DMS153 treated with DMSO at 0.1 percent for 48 hours (cell line): Measurements from ENCODE around the gene OBP2A.
"Not testable (repeated sequence)": the region's sequence is repeated elsewhere in the genome, so short reads cannot be mapped to it uniquely, and the experiment has no call there.

Experiments used
- DNase-seq: peaks from one replicate; lab custom pipeline; 2025; ENCODE audit not compliant: unreplicated experiment; lab: John Stamatoyannopoulos, UW

OBP2A gene

GRCh38 chr9:135526089-135526729 is 19.7 kb upstream of the OBP2A start:
- DNase-seq = no peak

- no peak for DNase-seq
These were observed 19.0 kb upstream of the OBP2A start for GRCh38 chr9:135526730-135527571.

GRCh38 chr9:135528842-135529435 is 17.0 kb upstream of the OBP2A start:
- not testable (repeated sequence) for DNase-seq

GRCh38 chr9:135530146-135530545 is 15.8 kb upstream of the OBP2A start:
- DNase-seq = no peak

- no peak for DNase-seq
These were observed 14.8 kb upstream of the OBP2A start for GRCh38 chr9:135531096-135531495.

- no peak for DNase-seq
These were observed 12.8 kb upstream of the OBP2A start for GRCh38 chr9:135533113-135533512.

GRCh38 chr9:135533674-135534073 is 12.3 kb upstream of the OBP2A start:
- no peak for DNase-seq

GRCh38 chr9:135534192-135534711 is 11.7 kb upstream of the OBP2A start:
- DNase-seq = not testable (repeated sequence)

- not testable (repeated sequence) for DNase-seq
These were observed 11.1 kb upstream of the OBP2A start for GRCh38 chr9:135534826-135535225.

- DNase-seq = not testable (repeated sequence)
These were observed 10.3 kb upstream of the OBP2A start for GRCh38 chr9:135535631-135536030.

- no peak for DNase-seq
These were observed 9.7 kb upstream of the OBP2A start for GRCh38 chr9:135536216-135536615.

- DNase-seq = not testable (repeated sequence)
These were observed 2.5 kb upstream of the OBP2A start for GRCh38 chr9:135543262-135543894.

- DNase-seq = no peak
These were observed 818 bp upstream of the OBP2A start for GRCh38 chr9:135544981-135545635.

GRCh38 chr9:135546792-135547617 is 1.1 kb downstream of the OBP2A start:
- DNase-seq = not testable (repeated sequence)

- DNase-seq = no peak
These were observed 2.1 kb downstream of the OBP2A start for GRCh38 chr9:135547756-135548736.

GRCh38 chr9:135549478-135550343 is 3.8 kb downstream of the OBP2A start:
- not testable (repeated sequence) for DNase-seq

- no peak for DNase-seq
These were observed 4.5 kb downstream of the OBP2A start for GRCh38 chr9:135550344-135550918.
